ENCODE data around the gene NAALAD2. TPM values are rescaled to one million over a fixed set of nuclear protein-coding genes. Genes with fewer than 3 reads are reported as not detected.
"Not testable (repeated sequence)": the region's sequence is repeated elsewhere in the genome, so short reads cannot be mapped to it uniquely, and the experiment has no call there.

NAALAD2 gene
- polyA plus RNA-seq, 4 donors = 22.7 to 33.7 (median 26.1) TPM

GRCh38 chr11:90239967-90240636 lies 105.6 kb downstream of the NAALAD2 start:
- DNase-seq (ENCODE audit: low read depth in 4 of 4, low spot score in 2 of 4) = not testable (repeated sequence)

GRCh38 chr11:90241414-90241813 lies 107.0 kb downstream of the NAALAD2 start:
- DNase-seq (ENCODE audit: low read depth in 4 of 4, low spot score in 2 of 4) = no peak

Other genes starting within 250 kb of the NAALAD2 start
- gene TRIM49D1, start 212.4 kb upstream of the NAALAD2 start, polyA plus RNA-seq (ENCODE audit: insufficient read length in 4 of 4) = not detected
- not detected for gene TRIM49D2, start 210.6 kb upstream of the NAALAD2 start, polyA plus RNA-seq (ENCODE audit: insufficient read length in 4 of 4)
- gene TRIM64, start 168.6 kb upstream of the NAALAD2 start, polyA plus RNA-seq (ENCODE audit: insufficient read length in 4 of 4) = not detected
- not detected for gene TRIM49C, start 103.6 kb upstream of the NAALAD2 start, polyA plus RNA-seq (ENCODE audit: insufficient read length in 4 of 4)
- not detected for gene UBTFL1, start 48.7 kb upstream of the NAALAD2 start, polyA plus RNA-seq (ENCODE audit: insufficient read length in 4 of 4)
- gene CHORDC1, start 88.4 kb downstream of the NAALAD2 start, polyA plus RNA-seq (ENCODE audit: insufficient read length in 4 of 4) = 10 to 100 TPM; 39.7 to 68.1 (median 51.3) TPM